CD4-positive, CD25-positive, alpha-beta regulatory T cell (primary cell): ENCODE data around the gene ARHGEF19. TPM values are rescaled to one million over a fixed set of nuclear protein-coding genes. Genes with fewer than 3 reads are reported as not detected.
"Not testable (repeated sequence)": the region's sequence is repeated elsewhere in the genome, so short reads cannot be mapped to it uniquely, and the experiment has no call there.

Source experiments
- ATAC-seq, 2 donors: fragments of 150-1000 bp; cut with Tn5 transposase; one replicate each; pipeline ENCODE4 v1.10.0; 2021; ENCODE audit warnings: low read depth in 2 of 2, moderate number of reproducible peaks in 2 of 2, moderate library complexity in 1 of 2
- DNase-seq, 3 donors: peaks; one replicate each; pipeline versions ENCODE4 v3.0.0 to v3.0.0-alpha.2; 2012 to 2022; ENCODE audit warnings: mixed read lengths in 1 of 3
- H3K27ac ChIP-seq: one replicate; pipeline ENCODE4 v1.7.0; 2013; ENCODE audit warnings: mild to moderate bottlenecking, low read length; ENCODE audit not compliant: insufficient read depth, poor library complexity, severe bottlenecking
- H3K27me3 ChIP-seq: one replicate; pipeline ENCODE4 v1.7.0; 2013; ENCODE audit warnings: low read length; ENCODE audit not compliant: control insufficient read depth, insufficient read depth
- H3K36me3 ChIP-seq: one replicate; pipeline ENCODE4 v1.7.0; 2013; ENCODE audit warnings: mild to moderate bottlenecking, low read length, moderate library complexity; ENCODE audit not compliant: control insufficient read depth, insufficient read depth
- H3K4me1 ChIP-seq: 2 replicates; pipeline ENCODE4 v1.7.0; 2013; ENCODE audit warnings: mild to moderate bottlenecking, low read length; ENCODE audit not compliant: insufficient read depth, control insufficient read depth, poor library complexity, severe bottlenecking
- H3K4me3 ChIP-seq: one replicate; pipeline ENCODE4 v1.7.0; 2013; ENCODE audit warnings: low read depth, mild to moderate bottlenecking, low read length, moderate library complexity
- H3K9me3 ChIP-seq, 2 experiments: 1 replicate in 1 of 2; 2 replicates in 1 of 2; pipeline ENCODE4 v1.7.0; 2013; ENCODE audit warnings: low read length in 2 of 2, mild to moderate bottlenecking in 1 of 2, moderate library complexity in 1 of 2; ENCODE audit not compliant: control insufficient read depth in 2 of 2
- H3K27ac Mint-ChIP-seq, 3 donors: one replicate each; pipeline ENCODE4 v1.8.0; 2020 to 2022; ENCODE audit warnings: mild to moderate bottlenecking in 3 of 3, mixed read lengths in 3 of 3, moderate library complexity in 2 of 3
- H3K27me3 Mint-ChIP-seq: one replicate; pipeline ENCODE4 v1.8.0; 2022; ENCODE audit warnings: mild to moderate bottlenecking, mixed read lengths
- H3K36me3 Mint-ChIP-seq: one replicate; pipeline ENCODE4 v1.8.0; 2020; ENCODE audit warnings: mixed read lengths
- H3K4me1 Mint-ChIP-seq, 4 donors: one replicate each; pipeline ENCODE4 v1.8.0; 2020 to 2022; ENCODE audit warnings: mixed read lengths in 4 of 4, mild to moderate bottlenecking in 1 of 4
- H3K4me3 Mint-ChIP-seq, 4 donors: one replicate each; pipeline ENCODE4 v1.8.0; 2020 to 2022; ENCODE audit warnings: mild to moderate bottlenecking in 4 of 4, mixed read lengths in 4 of 4, moderate library complexity in 3 of 4
- H3K9me3 Mint-ChIP-seq, 7 donors: one replicate each; pipeline ENCODE4 v1.8.0; 2020 to 2022; ENCODE audit warnings: mixed read lengths in 7 of 7, mild to moderate bottlenecking in 3 of 7, moderate library complexity in 2 of 7
- polyA plus RNA-seq, 4 donors: library from polyadenylated mRNA; unstranded; fragments of 300-500 nt; fragmentation: Illumina TruSeq; gene quantifications; one replicate each; pipeline ENCODE4 v1.2.3, GENCODE V29; 2021
- total RNA-seq: library from RNA; stranded (reverse); gene quantifications from one replicate; pipeline ENCODE4 v1.2.3, GENCODE V29; 2022

The ARHGEF19 gene
- total RNA-seq (10.4 TPM), polyA plus RNA-seq (1 to 10 TPM; 5.6 to 8.5 (median 8.1) TPM)

DNA sequence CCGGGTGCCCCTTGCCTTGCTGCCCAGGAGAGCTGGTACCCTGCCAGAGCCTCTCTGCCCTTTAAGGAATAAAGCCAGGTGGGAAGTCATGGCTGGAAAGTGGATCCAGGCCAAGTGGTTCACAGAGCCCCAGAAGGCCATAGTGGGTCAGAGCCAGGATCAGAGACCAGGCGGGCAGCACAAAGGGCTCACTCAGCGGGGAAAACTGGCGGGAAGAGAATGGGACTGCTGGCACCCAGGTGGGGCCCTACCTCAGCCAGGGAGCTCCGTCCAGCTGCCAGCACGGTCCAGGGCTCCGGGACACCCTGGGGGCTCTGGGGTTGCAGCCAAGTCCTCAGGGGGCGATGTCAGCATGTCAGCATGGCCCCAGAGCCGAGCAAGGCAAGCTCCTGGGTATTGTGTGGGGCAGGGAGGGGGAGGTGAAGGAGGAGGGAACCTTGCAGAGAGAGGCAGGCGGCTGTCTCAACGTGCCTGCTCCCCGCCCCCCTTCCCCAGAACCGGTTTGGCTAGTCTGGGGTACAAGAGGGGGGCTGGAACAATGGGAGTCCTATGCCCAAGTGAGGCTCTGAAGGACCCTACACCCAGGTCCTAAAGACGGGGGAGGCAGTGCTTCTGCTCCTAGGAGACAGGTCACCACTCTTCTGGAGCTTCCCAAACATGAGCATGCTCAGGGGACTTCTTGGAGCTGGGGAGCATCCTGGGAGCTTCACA is at the start of gene ARHGEF19:
TSS of gene ARHGEF19 (minus strand) at position 402 of the 711 bp plus-strand sequence. CDS start 3,598 bp downstream, outside the sequence.
- H3K36me3 Mint-ChIP-seq = no peaks in the 10 kb centered on the region
- DNase-seq (no peak), ATAC-seq (no peak)
- H3K9me3 Mint-ChIP-seq = no peaks in the 10 kb centered on the region
- peaks cover 18% of the 10 kb centered on the region for H3K4me1 ChIP-seq
- H3K27ac ChIP-seq = no peak within 1 kb of the TSS
- H3K9me3 ChIP-seq = no peaks in the 10 kb centered on the region
- peak within 1 kb of the TSS in 1 of 4 donors; percentile 54 for H3K4me3 Mint-ChIP-seq
- H3K27ac Mint-ChIP-seq = peak within 1 kb of the TSS in 1 of 3 donors; percentile 1
- no peaks in the 10 kb centered on the region for H3K27me3 ChIP-seq
- H3K4me1 Mint-ChIP-seq = peaks cover 0 to 22% (median 8%) of the 10 kb centered on the region in 4 donors
- no peak within 1 kb of the TSS for H3K4me3 ChIP-seq
- peaks cover 9% of the 10 kb centered on the region for H3K27me3 Mint-ChIP-seq
- no peaks in the 10 kb centered on the region for H3K36me3 ChIP-seq

DNA sequence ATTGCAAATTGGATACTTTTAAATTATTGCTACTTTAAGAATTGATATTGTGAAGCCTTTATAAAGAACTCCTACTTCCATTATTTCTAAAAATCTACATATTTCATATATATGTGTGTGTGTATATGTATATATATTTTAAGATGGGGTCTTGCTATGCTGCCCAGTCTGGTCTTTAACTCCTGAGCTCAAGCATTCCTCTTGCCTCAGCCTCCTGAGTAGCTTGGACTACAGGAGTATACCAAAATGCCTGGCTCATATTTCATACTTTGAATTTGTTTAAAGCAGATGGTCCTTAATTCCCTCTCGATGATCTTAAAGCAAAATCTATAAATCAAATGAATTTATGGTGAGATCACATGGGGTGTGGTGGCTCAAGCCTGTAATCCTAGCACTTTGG is 49.6 kb upstream of the ARHGEF19 start:
- H3K4me1 Mint-ChIP-seq = peaks cover 0 to 14% (median 13%) of the 10 kb centered on the region in 4 donors
- no peaks in the 10 kb centered on the region for H3K27me3 Mint-ChIP-seq

DNA sequence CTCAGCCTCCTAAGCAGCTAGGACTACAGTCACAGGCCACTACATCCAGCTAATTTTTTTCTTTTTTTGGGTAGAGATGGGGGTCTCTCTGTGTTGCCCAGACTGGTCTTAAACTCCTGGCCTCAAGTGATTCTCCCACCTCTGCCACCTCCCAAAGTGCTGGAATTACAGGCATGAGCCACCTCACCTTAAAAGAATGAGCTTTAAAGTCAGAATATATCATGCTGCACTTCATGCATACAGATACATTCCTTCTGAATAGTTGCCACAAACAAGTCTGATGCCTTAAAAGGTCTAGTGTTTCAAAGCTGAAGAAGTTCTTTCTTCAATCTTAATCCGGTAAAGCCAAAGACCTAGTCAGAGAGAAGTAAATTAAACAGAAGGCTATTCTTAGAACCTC is 48.4 kb upstream of the ARHGEF19 start:
- Mint-ChIP-seq H3K27me3 (no peaks in the 10 kb centered on the region), H3K9me3 (no peaks in the 10 kb centered on the region), H3K36me3 (peaks cover 8% of the 10 kb centered on the region), H3K27ac (peak overlapping the region in 1 of 3 donors; percentile 3), H3K4me3 (no peak overlapping the region), H3K4me1 (peaks cover 0 to 10% (median 5%) of the 10 kb centered on the region in 4 donors)
- Histone ChIP-seq H3K4me1 (no peaks in the 10 kb centered on the region), H3K27ac (no peak overlapping the region), H3K4me3 (no peak overlapping the region), H3K36me3 (peaks cover 9% of the 10 kb centered on the region), H3K9me3 (no peaks in the 10 kb centered on the region), H3K27me3 (no peaks in the 10 kb centered on the region)
- DNase-seq (no peak), ATAC-seq (no peak)

More for the DNA sequence above, 49.6 kb upstream of the ARHGEF19 start:
- Histone ChIP-seq H3K27me3 (no peaks in the 10 kb centered on the region), H3K9me3 (no peaks in the 10 kb centered on the region), H3K4me1 (no peaks in the 10 kb centered on the region), H3K27ac (no peak overlapping the region), H3K36me3 (no peaks in the 10 kb centered on the region), H3K4me3 (no peak overlapping the region)
- no peak overlapping the region for H3K27ac Mint-ChIP-seq
- H3K9me3 Mint-ChIP-seq = no peaks in the 10 kb centered on the region
- DNase-seq = no peak
- ATAC-seq = no peak
- no peak overlapping the region for H3K4me3 Mint-ChIP-seq
- H3K36me3 Mint-ChIP-seq = peaks cover 8% of the 10 kb centered on the region

DNA sequence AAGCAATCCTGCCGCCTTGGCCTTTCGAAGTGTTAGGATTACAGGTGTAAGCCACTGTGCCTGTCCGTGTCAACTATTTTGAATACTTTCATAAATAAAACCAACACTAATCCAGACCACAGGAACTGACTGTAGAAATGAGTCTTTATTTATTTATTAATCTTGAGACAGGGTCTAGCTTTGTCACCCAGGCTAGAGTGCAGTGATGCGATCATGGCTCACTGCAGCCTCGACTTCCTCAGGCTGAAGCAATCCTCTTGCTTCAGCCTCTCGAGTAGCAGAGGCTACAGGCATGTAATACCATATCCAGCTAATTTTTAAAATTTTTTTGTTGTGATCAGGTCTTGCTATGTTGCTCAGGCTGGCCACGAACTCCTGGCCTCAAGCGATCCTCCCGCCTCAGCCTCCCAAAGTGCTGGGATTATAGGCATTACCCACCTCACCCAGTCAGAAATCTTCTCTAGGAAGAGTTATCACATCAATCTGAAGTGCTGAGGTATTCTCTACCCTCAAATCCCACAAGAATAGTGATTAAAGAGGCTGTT is 46.2 kb upstream of the ARHGEF19 start:
- DNase-seq (no peak), ATAC-seq (no peak)
- Histone ChIP-seq H3K4me1 (no peaks in the 10 kb centered on the region), H3K4me3 (no peak overlapping the region), H3K27me3 (no peaks in the 10 kb centered on the region), H3K27ac (no peak overlapping the region), H3K9me3 (no peaks in the 10 kb centered on the region), H3K36me3 (peaks cover 20% of the 10 kb centered on the region)
- Mint-ChIP-seq H3K4me1 (peaks cover 3 to 17% (median 4%) of the 10 kb centered on the region in 4 donors), H3K9me3 (peaks cover 0 to 1% (median 0%) of the 10 kb centered on the region in 7 donors), H3K27me3 (no peaks in the 10 kb centered on the region), H3K4me3 (no peak overlapping the region), H3K36me3 (peaks cover 11% of the 10 kb centered on the region), H3K27ac (peak overlapping the region in 1 of 3 donors; percentile 64)

DNA sequence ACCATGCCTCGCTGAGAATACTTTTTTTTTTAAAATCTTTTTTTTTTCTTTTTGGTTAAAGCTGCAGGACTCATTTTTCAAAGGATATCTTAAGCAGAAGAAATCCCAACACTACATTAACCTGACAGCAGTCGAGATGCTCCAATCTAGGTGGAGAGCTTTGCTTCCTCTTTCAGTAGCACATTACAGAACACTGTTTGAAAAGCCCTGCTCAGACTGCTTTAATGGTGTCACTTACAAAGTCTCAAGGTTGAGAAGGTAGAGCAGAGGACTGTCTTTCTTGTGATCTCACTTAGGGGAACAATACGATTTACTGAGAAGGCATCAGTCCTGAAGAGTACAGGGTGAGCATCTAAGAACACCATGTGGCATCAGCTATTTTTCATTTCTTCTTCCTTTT is 45.5 kb upstream of the ARHGEF19 start:
- Mint-ChIP-seq H3K9me3 (peaks cover 0 to 1% (median 0%) of the 10 kb centered on the region in 7 donors), H3K4me1 (peaks cover 3 to 17% (median 4%) of the 10 kb centered on the region in 4 donors), H3K4me3 (no peak overlapping the region), H3K27me3 (no peaks in the 10 kb centered on the region), H3K27ac (no peak overlapping the region), H3K36me3 (peaks cover 18% of the 10 kb centered on the region)
- no peak overlapping the region for H3K27ac ChIP-seq
- no peaks in the 10 kb centered on the region for H3K4me1 ChIP-seq
- peaks cover 27% of the 10 kb centered on the region for H3K36me3 ChIP-seq
- H3K4me3 ChIP-seq = no peak overlapping the region
- no peaks in the 10 kb centered on the region for H3K9me3 ChIP-seq
- ATAC-seq (no peak), DNase-seq (no peak)
- H3K27me3 ChIP-seq = no peaks in the 10 kb centered on the region

DNA sequence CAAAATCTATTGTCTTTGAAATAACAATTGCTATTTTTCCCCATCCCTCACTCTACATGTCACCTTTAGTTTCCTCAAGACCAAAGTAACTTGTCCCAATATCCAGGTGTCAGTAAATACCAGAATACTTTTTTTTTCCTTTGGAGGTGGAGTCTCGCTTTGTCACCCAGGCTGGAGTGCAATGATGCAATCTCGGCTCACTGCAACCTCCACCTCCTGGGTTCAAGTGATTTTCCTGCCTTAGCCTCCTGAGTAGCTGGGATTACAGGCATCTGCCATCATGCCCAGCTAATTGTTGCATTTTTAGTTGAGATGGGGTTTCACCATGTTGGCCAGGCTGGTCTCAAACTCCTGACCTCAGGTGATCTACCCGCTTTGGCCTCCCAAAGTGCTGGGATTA is 45.1 kb upstream of the ARHGEF19 start:
- not testable (repeated sequence) for H3K4me1 ChIP-seq, H3K27me3 Mint-ChIP-seq, H3K27ac ChIP-seq, H3K4me3 Mint-ChIP-seq, ATAC-seq, DNase-seq, H3K4me3 ChIP-seq, H3K9me3 ChIP-seq, H3K27ac Mint-ChIP-seq, H3K27me3 ChIP-seq, H3K9me3 Mint-ChIP-seq
- H3K36me3 ChIP-seq = peaks cover 32% of the 10 kb centered on the region
- Mint-ChIP-seq H3K36me3 (peaks cover 22% of the 10 kb centered on the region), H3K4me1 (peaks cover 3 to 17% (median 4%) of the 10 kb centered on the region in 4 donors)

DNA sequence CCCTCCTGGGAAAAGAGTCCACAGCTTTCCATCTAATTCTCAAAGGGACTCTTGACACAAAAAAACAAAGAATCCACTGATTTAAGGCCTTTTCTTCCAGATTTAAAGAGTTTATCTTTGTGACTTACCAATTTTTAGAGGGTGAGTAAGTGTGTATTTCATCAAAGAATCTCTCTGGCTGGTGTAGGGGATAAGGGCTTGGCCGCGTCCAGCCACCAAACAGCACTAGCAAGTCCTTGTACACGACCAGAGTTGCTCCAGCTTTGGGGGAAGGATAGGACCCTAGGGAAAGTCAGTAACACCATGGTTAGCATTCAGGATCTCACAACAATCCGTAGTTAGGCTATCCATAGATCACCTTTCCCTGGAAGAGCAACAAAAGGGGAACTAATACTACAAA is 44.0 kb upstream of the ARHGEF19 start:
- ATAC-seq = no peak
- no peak overlapping the region for H3K4me3 Mint-ChIP-seq

More for the DNA sequence above, 44.0 kb upstream of the ARHGEF19 start:
- H3K9me3 ChIP-seq = no peaks in the 10 kb centered on the region
- Mint-ChIP-seq H3K4me1 (peaks cover 3 to 17% (median 6%) of the 10 kb centered on the region in 4 donors), H3K9me3 (peaks cover 0 to 1% (median 0%) of the 10 kb centered on the region in 7 donors), H3K27ac (no peak overlapping the region), H3K27me3 (no peaks in the 10 kb centered on the region), H3K36me3 (peaks cover 30% of the 10 kb centered on the region)
- H3K4me1 ChIP-seq = no peaks in the 10 kb centered on the region
- no peak for DNase-seq
- H3K36me3 ChIP-seq = peaks cover 41% of the 10 kb centered on the region
- no peaks in the 10 kb centered on the region for H3K27me3 ChIP-seq
- H3K4me3 ChIP-seq = no peak overlapping the region
- H3K27ac ChIP-seq = no peak overlapping the region
